ENCODE data around the gene APRT.

Gene APRT

DNA sequence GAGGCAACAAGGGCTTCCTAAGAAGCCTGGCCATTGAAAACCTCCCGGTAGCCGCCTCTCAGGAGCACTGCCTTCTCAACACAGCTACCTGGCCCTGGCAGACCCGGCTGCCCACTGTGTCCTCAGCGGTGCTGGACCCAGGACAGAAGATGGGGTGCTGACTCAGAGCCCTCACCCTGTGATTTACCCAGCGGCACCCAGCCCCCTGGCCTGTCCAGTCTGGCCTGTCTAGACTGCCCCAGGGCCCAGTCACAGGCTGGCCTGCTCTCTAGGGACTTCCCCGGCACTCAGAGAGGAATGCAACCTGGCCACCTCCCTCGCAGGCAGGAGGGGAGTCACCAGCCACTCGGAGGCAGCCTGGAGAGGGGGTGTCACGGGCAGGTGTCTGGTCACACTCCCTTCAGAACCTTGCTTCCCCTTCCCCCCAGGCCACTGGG lies 46.8 kb downstream of the APRT start:
- Histone ChIP-seq H3K4me3 (ENCODE audit: low read depth, low read length) (no peak overlapping the region), H3K27ac (no peak overlapping the region), H3K27me3 (ENCODE audit: insufficient read depth, low read depth, severe bottlenecking) (no peaks in the 10 kb centered on the region), H3K9me3 (ENCODE audit: severe bottlenecking) (no peaks in the 10 kb centered on the region), H3K36me3 (no peaks in the 10 kb centered on the region)
- TF ChIP-seq, protein P1, sequence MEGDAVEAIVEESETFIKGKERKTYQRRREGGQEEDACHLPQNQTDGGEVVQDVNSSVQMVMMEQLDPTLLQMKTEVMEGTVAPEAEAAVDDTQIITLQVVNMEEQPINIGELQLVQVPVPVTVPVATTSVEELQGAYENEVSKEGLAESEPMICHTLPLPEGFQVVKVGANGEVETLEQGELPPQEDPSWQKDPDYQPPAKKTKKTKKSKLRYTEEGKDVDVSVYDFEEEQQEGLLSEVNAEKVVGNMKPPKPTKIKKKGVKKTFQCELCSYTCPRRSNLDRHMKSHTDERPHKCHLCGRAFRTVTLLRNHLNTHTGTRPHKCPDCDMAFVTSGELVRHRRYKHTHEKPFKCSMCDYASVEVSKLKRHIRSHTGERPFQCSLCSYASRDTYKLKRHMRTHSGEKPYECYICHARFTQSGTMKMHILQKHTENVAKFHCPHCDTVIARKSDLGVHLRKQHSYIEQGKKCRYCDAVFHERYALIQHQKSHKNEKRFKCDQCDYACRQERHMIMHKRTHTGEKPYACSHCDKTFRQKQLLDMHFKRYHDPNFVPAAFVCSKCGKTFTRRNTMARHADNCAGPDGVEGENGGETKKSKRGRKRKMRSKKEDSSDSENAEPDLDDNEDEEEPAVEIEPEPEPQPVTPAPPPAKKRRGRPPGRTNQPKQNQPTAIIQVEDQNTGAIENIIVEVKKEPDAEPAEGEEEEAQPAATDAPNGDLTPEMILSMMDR (IDR thresholded peaks at IDR 0.05; ENCODE audit: low read depth, low read length) = no peak
- DNase-seq = no peak

DNA sequence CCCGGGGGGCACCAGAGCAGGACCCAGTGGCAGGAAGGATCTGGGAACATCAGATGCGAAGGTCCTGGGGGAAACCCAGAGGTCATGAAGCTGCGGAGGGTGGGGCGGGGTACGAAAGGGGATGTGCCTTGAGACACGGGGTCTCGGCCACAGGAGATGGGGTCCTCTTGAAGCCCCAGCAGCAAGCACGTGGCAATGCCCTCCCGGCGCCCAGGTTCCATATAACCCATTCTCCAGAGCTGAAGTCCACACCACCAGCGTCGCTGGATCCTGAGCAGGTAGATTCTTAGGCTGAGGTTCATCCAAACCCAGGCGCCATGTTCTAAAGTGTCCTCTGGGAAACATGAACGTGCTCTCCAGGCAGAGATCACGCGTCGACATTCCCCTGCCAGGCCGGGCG lies 47.6 kb downstream of the APRT start:
- no peak for DNase-seq
- no peaks in the 10 kb centered on the region for H3K9me3 ChIP-seq (ENCODE audit: severe bottlenecking)
- H3K27ac ChIP-seq = no peak overlapping the region
- TF ChIP-seq, protein P1 (IDR thresholded peaks at IDR 0.05; ENCODE audit: low read depth, low read length) = no peak
- no peaks in the 10 kb centered on the region for H3K36me3 ChIP-seq
- H3K4me3 ChIP-seq (ENCODE audit: low read depth, low read length) = no peak overlapping the region
- no peaks in the 10 kb centered on the region for H3K27me3 ChIP-seq (ENCODE audit: insufficient read depth, low read depth, severe bottlenecking)

DNA sequence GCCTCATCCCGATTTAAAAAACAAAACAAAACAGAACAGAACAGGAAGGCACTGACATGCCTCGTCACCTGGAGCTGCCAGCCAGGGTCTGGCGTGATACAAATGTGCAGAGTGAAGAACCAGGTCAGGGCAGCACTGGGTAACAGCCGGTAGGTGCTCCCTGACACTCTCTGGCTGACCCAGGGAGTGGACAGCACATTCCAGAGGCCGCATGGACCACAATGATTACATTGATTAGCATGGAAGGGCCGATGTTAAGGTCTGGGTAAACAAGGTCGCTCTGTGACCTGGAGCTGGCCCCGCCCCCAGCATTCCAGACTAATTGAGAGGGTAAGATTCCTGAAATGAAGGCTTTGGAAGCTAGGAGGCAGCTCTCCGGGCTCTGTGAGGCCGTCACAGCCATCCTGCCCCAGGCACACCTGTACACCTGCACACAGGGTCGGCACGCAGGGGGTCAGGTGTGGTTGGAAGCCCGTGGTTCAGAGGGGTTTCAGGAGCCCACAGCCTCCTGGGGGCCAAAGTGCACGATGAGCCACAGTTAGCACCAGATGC lies 48.1 kb downstream of the APRT start:
- H3K27me3 ChIP-seq (ENCODE audit: insufficient read depth, low read depth, severe bottlenecking) = no peaks in the 10 kb centered on the region
- TF ChIP-seq, protein P1 (IDR thresholded peaks at IDR 0.05; ENCODE audit: low read depth, low read length) = no peak
- H3K4me3 ChIP-seq (ENCODE audit: low read depth, low read length) = no peak overlapping the region
- H3K9me3 ChIP-seq (ENCODE audit: severe bottlenecking) = no peaks in the 10 kb centered on the region
- H3K36me3 ChIP-seq = no peaks in the 10 kb centered on the region
- DNase-seq = no peak
- H3K27ac ChIP-seq = no peak overlapping the region

DNA sequence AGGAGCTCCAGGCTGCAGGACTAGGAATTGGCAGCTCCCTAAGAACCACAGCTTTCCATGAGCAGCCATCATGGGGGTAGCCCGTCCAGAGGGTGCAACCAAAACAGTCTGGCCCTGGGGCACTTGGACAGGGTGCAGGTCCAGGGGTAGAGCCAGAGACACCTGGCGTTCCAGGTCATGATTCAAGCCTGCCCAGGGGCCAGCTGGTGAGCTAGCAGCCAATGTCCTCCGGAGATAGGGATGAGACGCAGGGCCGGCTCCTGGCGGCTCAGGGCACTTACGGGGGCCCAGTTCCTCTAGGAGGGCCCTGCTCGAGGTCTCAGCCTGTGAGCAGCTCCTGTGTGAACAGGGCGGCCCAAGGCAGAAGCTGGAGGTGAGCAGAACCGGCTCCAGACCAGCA lies 48.8 kb downstream of the APRT start:
- no peaks in the 10 kb centered on the region for H3K9me3 ChIP-seq (ENCODE audit: severe bottlenecking)
- no peak overlapping the region for H3K4me3 ChIP-seq (ENCODE audit: low read depth, low read length)
- H3K36me3 ChIP-seq = no peaks in the 10 kb centered on the region

DNA sequence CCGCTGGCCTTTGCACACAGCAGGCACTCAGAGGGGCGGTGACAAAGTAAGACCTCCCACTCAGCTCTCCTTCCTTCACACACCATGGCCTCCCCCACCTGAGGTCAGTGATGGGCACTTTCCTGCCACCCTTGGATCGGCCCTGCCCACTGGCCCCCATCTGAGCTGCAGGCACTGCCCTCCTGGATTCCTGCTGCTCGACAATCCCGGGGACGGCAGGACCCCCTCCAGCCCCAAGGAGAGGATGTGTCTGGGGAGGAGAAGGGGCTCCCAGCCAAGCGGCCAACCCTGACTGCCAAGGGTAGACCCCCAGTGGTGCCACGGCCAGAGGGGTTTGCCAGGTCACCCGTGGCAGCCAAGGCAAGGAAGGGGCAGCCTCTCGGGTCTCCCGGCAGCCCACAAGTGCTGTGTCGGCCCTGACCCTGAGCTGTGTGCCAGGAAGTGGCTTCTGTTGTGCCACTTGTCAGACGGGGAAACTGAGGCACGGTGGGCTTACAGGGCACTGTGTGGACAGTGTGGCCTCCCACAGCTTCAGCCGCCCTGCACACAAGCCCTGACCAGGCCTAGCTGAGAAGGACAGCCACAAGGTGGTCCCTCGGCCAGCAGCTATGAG lies 49.4 kb downstream of the APRT start:
- Histone ChIP-seq H3K27ac (no peak overlapping the region), H3K36me3 (no peaks in the 10 kb centered on the region), H3K4me3 (ENCODE audit: low read depth, low read length) (no peak overlapping the region), H3K9me3 (ENCODE audit: severe bottlenecking) (no peaks in the 10 kb centered on the region), H3K27me3 (ENCODE audit: insufficient read depth, low read depth, severe bottlenecking) (no peaks in the 10 kb centered on the region)
- TF ChIP-seq, protein P1 (IDR thresholded peaks at IDR 0.05; ENCODE audit: low read depth, low read length) = no peak
- DNase-seq = no peak

More for the DNA sequence above, 48.8 kb downstream of the APRT start:
- no peak for DNase-seq
- TF ChIP-seq, protein P1 (IDR thresholded peaks at IDR 0.05; ENCODE audit: low read depth, low read length) = no peak
- Histone ChIP-seq H3K27me3 (ENCODE audit: insufficient read depth, low read depth, severe bottlenecking) (no peaks in the 10 kb centered on the region), H3K27ac (no peak overlapping the region)

DNA sequence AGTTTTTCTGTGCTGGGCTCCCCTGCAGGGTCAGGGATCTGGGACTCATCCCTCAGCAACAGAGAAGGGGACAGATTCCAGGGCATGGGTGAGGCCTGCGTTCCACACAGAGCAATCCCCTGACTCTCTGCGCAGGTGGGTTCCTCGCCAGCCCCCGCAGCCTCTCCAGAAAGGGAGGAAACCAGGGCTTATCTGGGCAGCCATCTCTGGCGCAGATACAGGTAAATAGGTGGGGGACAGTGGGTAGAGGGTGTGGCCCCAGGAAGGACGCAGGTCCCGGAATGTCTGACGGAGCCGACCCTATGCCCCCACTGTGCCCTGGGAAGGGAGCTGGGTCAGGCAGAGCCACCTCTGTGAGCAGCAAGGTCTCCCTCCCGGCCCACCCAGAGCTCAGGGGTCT lies 49.9 kb downstream of the APRT start:
- Histone ChIP-seq H3K36me3 (no peaks in the 10 kb centered on the region), H3K27me3 (ENCODE audit: insufficient read depth, low read depth, severe bottlenecking) (no peaks in the 10 kb centered on the region), H3K4me3 (ENCODE audit: low read depth, low read length) (no peak overlapping the region), H3K27ac (no peak overlapping the region), H3K9me3 (ENCODE audit: severe bottlenecking) (no peaks in the 10 kb centered on the region)
- DNase-seq = no peak
- TF ChIP-seq, protein P1 (IDR thresholded peaks at IDR 0.05; ENCODE audit: low read depth, low read length) = no peak
